ENCODE data around the gene LRMDA.

The LRMDA gene

DNA sequence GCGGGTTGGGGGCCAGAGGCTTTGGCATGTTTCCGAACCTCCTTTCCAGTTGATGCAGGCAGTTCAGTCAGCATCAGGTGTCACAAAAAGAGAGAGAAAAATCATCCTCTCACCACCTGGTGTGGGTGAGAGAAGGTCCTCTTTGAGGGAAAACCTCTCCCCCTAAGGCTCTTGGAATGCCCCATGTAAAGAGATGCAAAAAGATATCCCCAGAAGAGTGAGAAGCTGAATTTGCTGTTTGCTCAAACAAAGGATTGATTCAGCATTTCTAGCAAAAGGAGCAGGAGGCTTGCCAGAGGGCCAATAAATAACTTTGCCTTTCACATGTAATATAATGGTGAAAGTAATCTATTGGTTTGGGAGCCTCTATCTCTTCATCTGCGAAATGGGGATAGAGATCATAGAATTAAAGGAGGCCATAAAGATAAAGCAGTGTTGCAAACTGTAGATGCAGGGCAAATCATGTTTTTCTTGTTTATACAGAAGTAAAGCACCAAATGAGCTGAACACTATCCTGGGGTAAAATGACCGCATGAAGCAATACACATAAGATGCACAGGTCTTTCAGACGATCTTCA is 425.9 kb downstream of the LRMDA start:
- DNase-seq = no peak

DNA sequence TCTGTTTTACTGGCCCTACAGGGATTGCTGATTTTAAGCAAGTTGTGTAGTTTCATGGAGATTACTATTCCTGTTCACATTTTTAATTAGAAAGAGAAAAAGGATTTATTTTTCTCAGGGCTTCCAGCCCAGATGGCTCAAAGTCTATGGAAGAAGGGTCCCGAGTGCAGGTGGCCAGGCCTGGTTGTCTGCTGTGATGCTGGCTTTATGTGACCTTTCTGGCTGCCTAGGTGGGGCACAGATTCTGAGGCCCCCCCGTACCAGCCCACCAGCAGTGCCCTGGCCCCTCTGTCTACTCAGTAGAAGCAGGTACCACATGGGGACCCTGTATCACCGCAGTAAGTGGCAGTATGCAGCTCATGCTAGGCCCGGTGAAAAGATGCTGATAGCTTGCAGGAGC is 426.5 kb downstream of the LRMDA start:
- no peak for DNase-seq

DNA sequence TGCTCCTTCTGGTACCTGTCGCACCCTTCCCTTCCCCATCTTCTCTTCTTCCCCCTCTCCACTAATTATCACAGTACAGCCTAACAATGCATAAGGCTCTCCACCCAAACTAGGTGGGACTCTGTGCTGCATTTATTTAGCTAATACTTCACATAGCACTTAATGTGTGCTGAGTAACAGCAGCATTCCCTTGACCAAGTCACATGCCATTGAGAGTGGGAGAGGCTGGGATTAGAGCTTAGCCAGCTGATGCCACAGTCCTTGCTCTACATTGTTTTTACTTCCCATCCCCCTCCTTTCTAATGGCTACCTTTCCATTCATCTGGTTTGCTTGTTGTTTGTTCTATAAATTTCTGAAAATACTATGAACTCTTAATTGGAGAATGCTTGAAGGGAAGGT is 426.9 kb downstream of the LRMDA start:
- DNase-seq = no peak

DNA sequence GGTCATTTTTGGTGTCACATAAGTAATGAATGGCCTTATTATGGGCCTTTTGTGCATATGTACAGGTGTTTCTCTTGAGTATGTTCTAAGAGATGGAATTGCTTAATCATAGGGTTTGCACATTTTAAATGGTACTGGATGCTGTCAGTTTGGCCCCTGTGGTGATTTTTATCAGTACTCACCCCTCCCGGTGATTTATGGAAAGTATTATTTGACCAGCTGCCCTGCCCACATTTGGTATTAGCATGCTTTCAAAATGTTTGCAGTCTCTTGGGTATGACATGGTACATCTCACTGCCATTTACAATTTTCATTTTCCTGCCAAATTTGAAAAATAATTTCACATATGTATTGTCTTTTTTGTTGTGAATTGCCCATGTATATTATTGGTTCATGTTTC is 427.7 kb downstream of the LRMDA start:
- no peak for DNase-seq

DNA sequence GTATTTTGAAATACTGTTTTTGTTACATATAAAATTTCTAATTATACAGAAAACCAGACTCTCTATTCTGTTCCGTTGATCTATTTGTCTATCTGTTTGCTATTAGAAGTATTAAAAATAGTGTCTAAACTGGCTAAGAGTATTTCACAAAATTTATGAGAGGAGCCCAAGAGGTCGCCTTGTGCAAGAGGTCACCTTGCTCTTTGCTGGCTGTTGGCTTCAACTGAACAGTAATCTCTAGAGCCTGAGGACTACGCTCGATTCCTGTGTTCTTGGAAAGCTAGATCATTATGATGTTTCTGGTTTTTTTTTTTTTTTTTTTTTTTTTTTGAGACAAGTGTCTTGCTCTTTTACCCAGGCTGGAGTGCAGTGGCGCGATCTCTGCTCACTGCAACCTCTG is 428.6 kb downstream of the LRMDA start:
- no peak for DNase-seq

DNA sequence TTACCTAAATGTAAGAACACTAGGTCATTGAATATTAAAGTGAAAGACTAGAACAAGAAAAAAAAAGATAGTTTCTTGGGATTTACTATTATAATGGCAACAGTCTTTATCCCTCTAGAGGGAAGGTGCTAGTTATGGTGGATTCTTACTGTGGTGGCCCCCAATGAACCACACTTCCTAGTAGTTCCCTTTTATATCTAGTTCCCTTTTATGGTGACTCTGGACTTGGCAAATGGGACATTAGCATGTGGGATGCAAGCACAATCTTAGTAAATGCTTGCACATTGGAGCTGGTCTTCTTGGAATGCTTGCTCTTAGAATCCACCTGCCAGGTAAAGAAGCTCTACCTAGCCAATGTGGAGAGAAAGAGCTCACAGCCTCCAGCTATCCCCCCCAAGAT is 430.2 kb downstream of the LRMDA start:
- DNase-seq = no peak

DNA sequence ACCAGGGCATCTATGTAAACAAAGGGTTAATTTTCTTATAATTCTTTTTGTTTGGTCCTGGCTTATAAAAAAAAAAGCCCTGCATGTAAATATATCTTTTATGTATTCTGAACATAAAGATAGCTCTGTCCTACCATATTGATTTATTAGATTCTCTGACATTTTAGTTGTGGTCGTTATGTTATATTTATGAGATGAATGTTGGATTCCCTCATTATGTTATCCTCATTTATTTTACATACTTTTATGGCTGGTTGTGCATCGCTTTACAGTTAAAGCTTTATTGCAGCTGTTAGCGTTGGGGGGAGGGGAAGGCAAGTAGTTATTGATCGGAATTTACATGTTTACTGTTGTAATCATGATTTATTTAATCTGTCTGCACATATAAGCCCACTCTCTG is 431.5 kb downstream of the LRMDA start:
- no peak for DNase-seq

DNA sequence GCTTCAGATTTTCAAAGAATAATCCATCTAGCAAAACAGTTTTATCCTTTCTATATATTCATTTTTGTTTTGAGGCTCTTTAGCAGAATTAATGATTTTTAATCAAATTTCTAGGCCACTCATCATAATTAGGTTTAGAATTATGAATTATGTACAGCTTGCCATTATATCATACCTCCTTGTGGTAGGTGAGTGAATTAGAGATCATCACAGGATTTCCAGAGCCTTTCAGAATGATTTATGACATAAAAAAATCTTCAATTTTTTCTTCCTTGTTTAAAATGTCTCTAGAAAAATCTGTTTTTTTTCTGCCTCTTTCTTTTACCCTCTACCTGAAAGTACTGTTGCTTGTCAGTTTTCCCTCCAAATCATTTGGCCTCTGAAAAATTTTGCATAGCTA is 433.3 kb downstream of the LRMDA start:
- no peak for DNase-seq

DNA sequence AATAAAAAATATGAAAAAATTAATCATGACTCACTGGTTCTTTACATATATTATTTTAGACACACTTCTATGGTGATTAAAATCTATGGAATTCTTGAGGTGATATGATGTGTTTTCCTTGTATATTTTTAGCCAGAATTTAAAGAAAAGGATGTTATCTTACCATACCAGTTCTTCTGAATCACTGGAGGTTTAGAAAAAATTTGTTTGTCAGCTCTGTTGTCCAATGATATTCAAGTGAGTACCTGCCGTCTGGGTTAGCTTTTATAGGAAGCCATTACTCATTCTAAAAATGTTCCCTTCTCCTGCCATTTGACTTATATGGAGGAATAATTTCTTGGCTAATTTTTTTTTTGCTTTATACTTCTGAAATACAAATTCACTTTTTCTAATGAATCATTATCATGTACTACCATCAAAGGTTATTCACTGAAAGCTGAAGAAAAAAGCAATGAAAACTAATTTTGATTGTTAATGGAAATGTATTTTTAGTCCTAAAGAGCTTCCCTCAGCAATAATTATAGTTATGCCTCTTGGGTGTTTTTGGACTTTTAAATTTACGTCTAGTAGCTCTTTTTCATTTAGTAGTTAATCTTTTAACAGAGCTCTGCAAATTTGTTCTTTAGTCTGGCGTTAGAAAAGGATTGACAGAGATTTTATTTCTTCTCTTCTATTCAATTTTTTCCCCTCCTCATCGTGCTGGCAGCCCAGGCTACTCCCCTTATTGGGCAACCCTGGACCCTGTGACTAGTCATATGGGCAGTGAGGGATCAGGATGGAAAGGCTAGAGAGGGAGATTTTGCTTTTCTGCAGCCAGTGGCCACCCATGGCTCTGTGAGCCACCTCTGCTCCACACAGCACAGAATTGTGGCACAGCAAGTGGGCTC is 434.2 kb downstream of the LRMDA start:
- no peak for DNase-seq

DNA sequence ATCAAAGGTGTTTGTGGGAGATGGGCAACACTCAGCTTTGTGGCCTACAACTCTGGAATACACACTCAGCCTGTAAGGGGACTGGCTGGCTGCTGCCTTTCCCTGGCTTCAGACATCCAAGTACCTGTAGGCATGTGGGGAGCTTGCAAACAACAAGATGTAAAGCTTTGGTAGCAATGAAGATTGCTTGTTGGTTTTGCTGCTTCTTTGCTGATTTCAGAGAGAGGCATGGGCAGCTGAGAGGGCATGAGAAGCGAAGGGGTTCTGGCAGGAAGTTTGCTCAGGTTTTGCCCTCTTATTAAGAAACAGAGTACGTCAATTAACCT is 434.8 kb downstream of the LRMDA start:
- DNase-seq = no peak

DNA sequence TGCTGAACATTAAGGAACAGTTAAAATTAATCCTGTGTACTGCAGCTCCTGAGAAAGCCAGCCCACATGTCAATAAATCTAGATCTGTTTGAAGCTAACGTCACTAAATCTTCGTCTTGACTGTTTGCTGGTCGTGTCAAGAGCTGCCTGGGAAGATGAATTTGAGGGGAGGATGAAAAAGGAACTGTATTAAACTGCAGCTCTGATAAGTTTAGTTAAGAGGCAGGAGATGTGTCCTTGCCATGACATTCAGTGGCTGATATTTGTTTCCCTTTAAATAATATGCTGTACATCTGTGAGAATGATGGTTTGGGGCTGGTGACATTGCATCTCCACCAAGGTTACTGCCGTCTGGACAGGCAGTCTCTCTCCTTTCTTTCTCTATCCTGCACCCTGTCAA is 435.3 kb downstream of the LRMDA start:
- DNase-seq = no peak

DNA sequence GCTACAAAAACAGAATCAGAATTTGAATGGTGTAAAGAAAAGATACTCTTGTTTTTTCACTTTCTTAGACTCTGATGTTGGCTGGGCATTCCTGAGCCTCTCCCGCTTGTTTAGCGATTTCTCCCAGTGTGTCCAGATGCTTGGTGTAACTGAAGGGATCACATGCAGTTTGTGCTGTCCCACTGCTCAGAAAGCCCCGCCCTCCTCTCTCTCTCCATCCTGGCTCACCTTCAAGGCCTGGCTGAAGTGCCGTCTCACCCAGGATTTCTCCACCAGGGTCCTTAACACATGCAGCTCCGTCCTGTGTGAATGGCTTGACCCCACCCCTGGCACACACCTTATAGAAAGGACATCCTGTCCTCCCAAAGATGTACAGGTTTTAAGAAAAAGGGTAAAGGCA is 437.1 kb downstream of the LRMDA start:
- no peak for DNase-seq

DNA sequence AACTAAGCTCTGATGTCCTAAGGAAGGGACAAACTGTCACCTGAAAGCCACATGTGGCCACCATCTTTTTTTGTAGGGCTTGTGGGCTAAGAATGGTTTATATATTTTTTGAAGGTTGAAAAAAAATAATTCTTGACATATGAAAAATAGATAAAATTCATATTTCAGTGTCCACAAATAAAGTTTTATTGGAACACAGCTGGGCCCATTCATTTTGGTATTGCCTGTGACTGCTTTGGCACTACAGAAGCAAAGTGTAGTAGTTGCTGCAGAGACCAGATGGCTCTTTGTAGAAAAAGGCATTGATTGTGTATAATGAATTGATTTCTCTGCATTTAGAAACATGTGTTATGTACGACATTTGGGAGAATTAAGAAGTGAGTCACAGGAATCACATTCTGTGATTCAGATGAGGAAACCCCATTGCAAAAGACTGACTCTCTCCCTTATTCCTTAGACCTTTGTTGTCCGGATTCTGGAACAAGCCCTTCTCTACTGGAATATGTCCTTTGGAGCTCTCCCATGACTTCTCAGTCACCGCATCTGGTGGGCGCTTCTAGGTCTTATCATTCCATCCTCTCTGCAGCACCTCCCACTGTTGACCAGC is 438.7 kb downstream of the LRMDA start:
- DNase-seq = no peak

DNA sequence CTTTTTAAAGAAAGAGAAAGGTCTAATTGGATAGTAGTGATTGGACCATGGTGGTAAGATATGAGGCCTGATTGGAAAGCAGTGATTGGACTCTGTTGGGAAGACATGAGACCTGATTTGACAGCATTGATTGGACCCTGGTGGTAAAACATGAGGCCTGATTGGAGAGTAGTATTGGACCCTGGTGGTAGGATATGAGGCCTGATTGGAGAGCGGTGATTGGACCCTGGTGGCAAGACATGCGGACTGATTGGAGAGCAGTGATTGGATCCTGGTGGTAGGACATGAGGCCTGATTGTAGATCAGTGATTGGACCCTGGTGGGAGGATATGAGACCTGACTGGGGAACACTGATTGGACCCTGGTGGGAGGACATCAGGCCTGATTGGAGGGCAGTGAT is 444.3 kb downstream of the LRMDA start:
- DNase-seq = no peak

DNA sequence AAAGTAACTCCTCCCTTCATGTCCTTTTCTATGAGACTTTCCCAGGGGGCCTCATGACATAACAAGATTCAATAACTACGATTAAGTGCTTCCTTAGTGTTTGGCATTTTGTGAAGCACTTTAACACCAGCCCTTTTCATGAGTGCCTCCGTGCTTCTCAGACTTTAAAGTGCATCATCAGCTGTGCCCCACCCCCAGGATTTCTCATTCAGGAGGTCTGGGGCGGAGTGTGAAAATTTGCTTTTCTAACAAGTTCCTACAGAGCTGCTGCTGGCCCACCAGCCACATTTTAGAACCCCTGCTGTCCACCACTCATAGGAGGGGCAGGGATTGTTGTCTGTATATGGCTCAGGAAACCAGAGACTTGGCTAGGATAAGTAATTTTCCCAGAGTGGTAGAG is 445.3 kb downstream of the LRMDA start:
- DNase-seq = no peak

DNA sequence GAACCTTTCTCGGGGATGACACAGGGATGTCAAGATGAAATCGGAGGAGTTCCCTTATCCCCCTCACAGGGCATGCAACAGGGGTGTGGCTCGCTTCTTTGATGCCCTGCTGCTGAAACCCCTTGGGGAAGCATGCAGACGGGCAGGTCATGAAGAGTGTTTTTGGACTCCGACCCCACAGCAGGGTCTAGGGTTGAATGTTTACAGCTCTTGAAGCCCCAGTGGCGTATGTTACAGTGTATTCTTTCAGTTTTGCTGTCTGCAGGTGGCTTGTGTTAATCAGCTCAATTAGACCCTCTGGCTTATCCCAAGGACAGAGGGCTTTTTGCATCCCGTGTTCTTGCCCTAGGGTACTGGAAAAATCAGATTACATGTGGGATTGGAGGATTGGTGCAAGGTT is 446.5 kb downstream of the LRMDA start:
- DNase-seq = no peak

DNA sequence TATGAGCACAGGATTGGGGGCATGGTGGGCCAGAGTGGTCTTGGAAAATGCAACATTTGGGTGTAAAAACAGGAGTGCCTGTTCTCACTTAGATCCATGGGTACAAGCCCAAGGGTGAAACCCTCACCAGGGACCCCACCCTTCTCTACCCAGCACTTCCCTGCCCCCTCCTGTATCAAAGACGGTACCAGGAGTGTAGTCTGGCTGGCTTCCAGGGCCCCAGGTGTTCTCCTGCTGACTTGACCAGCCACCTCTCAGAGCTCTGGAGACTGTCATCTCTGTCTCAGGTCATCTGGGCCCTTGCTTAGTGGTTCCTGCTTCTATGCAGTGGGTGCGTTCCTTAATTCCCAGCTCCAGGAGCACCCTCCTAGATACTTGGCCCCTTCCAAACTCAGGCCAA is 447.2 kb downstream of the LRMDA start:
- DNase-seq = no peak

DNA sequence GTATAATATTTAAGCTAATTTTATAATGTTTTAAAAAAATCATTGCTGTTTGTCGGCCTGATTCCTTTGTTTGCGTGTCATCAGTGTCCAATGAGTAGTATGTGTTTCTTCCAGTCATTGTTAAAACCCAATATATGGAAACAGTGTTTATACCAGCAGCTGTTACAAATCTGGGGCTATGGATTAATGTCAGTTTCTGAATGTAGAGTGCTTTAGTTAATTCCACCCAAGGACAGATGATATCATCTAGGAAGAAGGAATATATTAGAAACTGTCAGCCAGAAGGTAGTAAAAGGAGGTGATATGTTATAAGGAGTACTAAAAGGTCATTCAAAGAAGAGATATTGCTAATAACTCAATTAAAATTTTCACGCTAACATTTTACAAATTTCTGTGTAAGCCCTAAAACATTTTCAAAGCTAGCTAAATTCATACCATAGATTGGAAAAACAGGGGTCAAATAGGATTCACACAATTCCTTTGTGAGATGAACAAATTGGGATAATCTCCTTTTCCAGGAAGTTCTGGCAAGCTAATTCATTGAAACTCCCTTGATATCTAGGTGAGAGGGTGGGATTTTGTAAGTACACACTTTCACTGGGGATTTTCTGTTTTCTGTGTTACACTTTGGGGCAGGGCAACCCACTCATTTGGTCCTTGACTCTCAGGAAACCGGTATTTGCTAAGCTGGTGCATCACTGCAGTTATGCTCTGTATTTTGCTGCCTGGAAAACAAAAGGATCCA is 448.8 kb downstream of the LRMDA start:
- no peak for DNase-seq

DNA sequence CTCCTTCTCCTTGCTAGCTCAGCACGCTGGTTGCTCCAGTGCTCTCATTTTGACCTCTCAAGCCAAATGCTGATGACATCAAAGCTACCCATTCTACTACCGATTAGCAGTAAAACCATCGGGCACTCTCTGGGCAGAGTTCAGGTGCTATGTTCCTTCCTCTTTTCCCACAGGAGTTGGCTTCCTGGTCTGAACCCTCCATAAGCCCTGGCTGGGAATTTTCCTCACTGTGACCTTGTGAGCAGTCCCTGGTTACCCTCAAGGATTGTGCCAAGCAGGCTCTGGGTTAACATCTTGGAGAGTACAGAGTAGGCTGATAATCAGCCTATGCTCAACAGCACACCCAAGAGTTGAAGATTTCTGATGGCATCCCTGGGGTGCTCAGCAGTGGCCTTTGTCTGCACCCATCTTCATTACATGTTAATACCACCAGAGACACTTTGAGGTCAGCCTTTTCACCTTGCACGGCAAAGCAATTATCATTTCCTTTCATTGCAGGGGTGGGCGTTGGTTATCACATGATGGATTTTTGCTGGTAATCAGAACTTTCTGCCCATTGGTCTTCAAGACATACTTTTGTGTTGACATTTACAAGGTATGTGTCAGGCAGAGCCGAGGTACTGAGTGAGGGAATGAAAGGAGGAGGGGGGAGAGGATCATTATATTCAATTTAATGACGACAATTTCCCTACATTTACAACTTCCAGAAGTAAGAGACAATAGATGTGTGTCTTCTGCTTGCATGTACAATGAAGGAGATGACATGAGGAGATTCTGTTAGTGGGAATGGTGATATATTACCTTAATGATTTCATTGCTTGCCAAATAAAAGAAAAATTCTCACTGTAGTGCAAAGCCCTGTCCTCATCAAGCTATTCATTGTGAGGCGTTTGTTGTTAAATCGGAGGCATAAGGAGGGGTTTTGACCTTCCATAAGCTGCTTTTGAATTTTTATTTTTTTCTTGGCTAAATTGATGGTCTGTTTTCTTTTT is 452.0 kb downstream of the LRMDA start:
- no peak for DNase-seq

DNA sequence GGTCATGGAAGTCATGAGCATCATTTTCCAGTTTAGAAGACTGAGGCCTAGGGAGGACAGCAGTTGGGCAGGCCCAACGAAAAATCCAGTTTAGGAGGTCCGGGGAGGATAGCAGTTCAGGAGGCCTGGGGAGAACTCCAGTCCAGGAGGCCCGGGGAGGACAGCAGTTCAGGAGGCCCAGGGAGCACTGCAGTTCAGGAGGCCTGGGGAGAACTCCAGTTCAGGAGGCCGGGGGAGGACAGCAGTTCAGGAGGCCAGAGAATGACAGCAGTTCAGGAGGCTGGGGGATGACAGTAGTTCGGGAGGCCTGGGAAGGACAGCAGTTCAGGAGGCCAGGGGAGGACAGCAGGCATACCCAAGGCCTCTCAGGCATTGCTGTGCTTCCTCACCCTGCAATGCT is 453.4 kb downstream of the LRMDA start:
- DNase-seq = no peak

DNA sequence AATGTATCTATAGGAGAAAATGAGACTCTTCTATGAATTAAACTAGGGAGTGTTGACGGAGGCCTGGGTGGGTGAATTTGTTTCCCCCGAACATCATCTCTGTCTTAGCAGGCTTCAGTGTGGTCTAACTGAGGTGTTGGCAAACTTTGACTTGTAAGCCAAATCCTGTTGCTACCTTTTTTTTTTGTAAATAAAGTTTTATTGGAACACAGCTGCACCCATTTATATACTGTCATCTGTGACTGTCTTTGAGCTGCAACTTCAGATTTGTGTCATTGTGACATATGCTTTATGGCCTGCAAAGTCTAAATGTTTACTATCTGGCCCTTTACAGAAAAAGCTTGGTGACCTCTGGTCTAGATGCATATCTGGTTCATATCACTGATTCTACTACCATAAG is 455.9 kb downstream of the LRMDA start:
- no peak for DNase-seq

DNA sequence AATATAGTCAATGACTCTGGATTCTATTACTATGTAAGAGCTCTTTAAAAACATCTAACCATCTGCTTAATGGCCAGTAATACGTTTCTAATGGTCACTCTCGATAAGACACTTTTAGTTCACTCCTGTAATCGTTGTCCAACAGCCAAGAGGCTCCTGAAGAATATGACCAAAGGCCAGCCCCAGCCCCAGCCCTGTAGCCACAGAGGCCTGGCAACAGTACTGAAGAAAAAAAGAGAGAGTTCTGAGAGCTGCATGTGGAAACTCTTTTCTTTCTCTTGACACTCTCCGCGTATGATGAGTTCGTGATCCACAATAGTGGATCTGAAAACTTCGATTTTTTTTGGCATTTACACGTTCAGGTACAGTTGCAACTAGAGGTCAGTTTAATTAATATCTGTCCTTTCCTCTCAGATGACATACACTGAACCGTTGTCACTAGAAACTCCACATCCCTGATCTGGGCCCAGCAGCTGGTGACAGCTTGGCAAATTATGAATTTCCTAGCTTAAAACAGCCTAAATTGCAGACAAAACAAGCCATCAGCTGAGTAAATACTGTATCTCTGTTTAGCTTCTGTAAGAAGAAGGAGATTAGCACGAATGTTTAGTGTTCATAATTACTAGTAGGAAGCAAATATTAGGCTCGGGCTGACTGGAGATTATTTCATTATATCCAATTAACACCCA is 456.7 kb downstream of the LRMDA start:
- DNase-seq = no peak

Data from activated CD4-positive, alpha-beta T cell treated with anti-CD3 and anti-CD28 coated beads for 1 hour (primary cell).